ENCODE results near the gene RFPL2.
"Not testable (repeated sequence)": the region's sequence is repeated elsewhere in the genome, so short reads cannot be mapped to it uniquely, and the experiment has no call there.

DNA sequence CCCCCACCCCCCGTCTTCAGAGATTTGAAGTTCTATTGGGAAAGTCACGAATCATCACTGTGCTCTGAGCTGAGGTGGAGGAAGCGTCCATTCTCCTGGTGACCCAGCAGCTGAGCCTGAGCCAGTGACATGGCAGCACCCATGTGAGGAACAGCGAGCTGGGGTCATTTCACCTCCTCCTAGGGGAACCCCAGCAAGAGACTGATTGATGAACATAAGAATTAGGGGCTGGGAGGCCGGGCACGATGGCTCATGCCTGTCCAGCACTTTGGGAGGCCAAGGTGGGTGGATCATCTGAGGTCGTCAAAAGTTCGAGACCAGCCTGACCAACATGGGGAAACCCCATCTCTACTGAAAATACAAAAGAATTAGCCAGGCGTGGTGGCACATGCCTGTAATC, 11.5 kb downstream of the RFPL2 start:
- TF ChIP-seq POLR2A (IDR thresholded peaks at IDR 0.05), result not testable (repeated sequence)
- TF ChIP-seq, protein P1, sequence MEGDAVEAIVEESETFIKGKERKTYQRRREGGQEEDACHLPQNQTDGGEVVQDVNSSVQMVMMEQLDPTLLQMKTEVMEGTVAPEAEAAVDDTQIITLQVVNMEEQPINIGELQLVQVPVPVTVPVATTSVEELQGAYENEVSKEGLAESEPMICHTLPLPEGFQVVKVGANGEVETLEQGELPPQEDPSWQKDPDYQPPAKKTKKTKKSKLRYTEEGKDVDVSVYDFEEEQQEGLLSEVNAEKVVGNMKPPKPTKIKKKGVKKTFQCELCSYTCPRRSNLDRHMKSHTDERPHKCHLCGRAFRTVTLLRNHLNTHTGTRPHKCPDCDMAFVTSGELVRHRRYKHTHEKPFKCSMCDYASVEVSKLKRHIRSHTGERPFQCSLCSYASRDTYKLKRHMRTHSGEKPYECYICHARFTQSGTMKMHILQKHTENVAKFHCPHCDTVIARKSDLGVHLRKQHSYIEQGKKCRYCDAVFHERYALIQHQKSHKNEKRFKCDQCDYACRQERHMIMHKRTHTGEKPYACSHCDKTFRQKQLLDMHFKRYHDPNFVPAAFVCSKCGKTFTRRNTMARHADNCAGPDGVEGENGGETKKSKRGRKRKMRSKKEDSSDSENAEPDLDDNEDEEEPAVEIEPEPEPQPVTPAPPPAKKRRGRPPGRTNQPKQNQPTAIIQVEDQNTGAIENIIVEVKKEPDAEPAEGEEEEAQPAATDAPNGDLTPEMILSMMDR (IDR thresholded peaks at IDR 0.05), result not testable (repeated sequence)

Data from heart left ventricle (tissue), 13 donors.